ENCODE data around the gene RDM1. TPM values are rescaled to one million over a fixed set of nuclear protein-coding genes. Genes with fewer than 3 reads are reported as not detected.

The RDM1 gene
- total RNA-seq, 1 donor from 2014 or later, result not detected

GRCh38 chr17:35934760-35935159 lies 4.2 kb upstream of the RDM1 start:
- DNase-seq (ENCODE audit: low read depth in 2 of 2), result no peak

- peak in 1 of 2 donors; percentile 9 for DNase-seq (ENCODE audit: low read depth in 2 of 2)
Observed at GRCh38 chr17:35932586-35932985, 2.0 kb upstream of the RDM1 start.

DNA sequence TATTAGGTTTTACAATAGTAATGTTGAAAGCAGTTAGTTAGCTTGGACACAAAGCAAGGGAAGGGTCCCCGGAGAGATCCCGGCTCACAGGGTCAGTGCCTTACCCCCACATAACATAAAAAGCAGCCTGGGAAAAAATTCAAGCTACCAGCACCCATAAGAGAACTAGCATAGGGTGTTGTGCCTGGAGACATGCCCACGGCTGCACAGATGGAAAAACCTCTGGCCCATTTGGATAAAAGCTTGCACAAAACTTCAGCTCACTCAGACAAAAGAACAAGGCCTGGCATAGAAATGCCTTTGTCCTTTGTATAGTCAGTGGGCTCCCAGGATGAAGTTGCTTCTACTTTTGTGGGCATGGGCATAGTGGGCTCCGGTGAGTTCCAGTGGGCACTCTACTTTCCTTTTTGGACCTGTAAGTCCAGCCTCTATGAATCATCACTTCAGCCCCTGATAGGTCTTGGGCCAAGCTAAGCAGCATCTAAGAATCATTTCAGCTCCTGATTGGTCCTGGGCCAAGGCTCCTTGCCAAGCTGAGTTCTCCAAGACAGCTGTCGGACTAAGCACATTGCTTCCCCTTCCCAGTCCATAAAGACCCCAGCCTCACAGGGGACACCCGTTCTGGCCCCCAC lies 1.3 kb upstream of the RDM1 start:
- peak in 1 of 2 donors; percentile 14 for DNase-seq (ENCODE audit: low read depth in 2 of 2)

DNA sequence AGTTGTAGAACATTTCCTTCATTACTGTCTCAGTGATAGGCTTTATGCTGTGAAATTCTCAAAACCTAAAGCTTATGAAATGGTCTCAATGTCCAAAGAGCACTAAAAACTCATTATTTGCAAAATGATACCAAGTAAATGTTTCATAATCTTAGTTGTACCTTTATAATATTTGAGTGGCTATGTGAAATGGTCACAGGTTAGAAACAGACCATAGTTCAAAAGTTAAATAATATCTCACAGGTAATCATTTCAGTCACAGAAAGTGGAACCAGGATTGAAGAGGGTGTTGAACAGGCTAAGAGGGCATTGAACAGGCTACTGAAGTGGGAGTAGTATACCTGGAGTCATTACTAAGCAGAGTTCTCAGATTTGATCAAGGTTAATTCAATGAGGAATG lies 2.9 kb downstream of the RDM1 start:
- DNase-seq (ENCODE audit: low read depth in 2 of 2), result no peak

DNA sequence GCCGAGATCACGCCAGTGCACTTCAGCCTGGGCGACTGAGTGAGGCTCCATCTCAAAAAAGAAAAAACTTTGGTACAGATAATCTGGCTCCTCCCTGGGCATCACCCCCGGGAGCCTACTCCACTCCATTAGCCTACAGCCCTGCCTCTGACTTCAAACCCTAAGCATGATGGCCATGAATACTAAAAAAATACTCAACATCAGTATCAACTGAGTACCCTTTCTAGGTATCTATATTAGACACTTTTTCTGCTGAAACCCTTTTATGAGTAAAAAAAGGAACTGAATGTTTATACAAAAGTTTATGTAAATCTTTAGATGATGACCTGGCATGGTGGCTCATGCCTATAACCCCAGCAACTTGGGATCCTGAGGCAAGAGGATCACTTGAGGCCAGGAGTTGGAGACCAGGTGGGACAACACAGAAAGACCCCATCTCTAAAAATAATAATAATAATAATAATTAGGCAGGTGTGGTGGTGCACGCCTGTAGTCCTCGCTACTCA lies 6.9 kb downstream of the RDM1 start:
- DNase-seq (ENCODE audit: low read depth in 2 of 2), result no peak

DNA sequence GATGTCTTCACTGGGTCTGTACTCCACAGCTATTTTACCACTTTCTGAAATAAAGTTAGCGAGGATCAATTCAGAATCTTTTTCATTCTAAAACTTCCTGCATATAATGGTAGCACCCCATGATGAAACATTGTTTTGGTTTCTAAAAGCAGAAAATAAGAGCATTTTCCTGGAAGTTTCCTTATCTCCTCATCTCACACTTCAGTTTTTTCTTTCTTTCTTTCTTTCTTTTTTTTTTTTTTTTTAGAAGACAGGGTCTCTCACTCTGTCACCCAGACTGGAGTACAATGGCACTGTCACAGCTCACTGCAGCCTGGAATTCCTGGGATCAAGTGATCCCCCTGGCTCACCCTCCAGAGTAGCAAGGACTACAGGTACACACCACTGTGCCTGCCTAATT lies 10.3 kb downstream of the RDM1 start:
- no peak for DNase-seq (ENCODE audit: low read depth in 2 of 2)

DNA sequence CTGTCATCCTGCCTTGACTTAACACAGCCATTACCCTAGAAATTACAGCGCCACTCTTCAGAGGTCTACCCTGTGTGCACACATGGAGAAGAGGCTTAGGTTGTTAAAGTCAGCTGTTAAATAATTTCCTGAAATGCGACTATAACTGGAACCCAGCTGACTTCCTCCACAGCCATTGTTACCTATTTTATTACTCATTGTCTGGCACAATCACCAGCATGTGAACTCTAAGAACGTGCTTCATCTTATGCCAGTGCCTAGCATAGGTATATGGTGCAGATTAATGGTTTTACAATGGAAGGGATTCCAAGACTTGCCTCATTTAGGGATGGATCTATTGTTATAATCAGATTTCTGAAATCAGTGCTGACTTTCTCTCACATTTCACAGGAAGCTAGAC lies 11.9 kb downstream of the RDM1 start:
- peak; percentile 44 to 82 for DNase-seq (ENCODE audit: low read depth in 2 of 2)

GRCh38 chr17:35917519-35918213 lies 12.9 kb downstream of the RDM1 start:
- DNase-seq (ENCODE audit: low read depth in 2 of 2), result no peak

- DNase-seq (ENCODE audit: low read depth in 2 of 2), result no peak
Observed at GRCh38 chr17:35915153-35915964, 15.2 kb downstream of the RDM1 start.

DNA sequence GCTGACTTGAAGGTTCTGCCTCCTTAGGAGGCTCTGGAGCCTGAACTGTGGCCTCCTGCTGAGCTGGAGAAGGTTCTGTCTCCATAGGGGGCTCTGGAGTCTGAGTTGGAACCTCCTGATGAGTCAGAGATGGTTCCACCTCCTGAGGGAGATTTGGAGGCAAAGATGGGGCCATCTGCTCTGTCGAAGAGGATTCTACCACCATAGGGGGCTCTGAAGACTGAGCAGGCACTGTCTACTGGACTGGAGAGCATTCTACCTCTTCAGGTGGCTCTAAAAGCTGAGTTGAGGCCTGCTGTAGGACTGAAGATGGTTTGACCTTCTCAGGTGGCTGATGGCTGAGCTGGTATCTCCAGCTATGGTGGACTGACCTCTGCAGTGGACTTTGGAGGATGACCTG lies 16.2 kb downstream of the RDM1 start:
- DNase-seq (ENCODE audit: low read depth in 2 of 2), result no peak

GRCh38 chr17:35913609-35914008 lies 17.0 kb downstream of the RDM1 start:
- DNase-seq (ENCODE audit: low read depth in 2 of 2), result no peak

- DNase-seq (ENCODE audit: low read depth in 2 of 2), result no peak
Observed at GRCh38 chr17:35912942-35913341, 17.6 kb downstream of the RDM1 start.

DNA sequence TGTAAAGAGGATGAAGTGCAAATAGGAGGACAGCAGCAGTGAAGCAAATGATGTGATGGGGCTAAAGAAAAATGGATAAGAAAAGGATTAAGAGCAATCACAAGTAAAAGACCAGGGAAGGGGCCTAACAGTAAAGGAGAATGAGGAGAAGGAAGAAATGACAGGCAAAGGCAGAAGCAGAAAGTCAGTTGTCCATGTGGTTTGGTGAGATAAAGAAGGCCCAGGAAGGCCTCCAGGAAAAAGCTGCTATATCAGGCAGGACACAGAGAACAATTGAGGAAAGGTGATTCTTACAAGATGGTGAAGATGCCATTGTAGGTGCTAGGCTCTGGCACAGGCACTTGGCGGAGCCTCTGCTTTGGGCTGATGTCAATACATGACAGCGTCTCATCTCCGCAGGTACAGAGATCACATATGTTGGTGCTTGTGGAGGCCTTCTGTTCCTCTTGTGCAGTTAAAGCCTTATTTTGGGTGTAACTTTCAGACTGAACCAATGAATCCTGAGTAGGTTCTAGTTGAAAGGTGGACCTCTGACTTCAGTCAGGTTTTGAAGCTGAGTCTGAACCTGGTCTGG lies 18.1 kb downstream of the RDM1 start:
- no peak for DNase-seq (ENCODE audit: low read depth in 2 of 2)

- DNase-seq (ENCODE audit: low read depth in 2 of 2), result no peak
Observed at GRCh38 chr17:35909408-35909807, 21.2 kb downstream of the RDM1 start.

DNA sequence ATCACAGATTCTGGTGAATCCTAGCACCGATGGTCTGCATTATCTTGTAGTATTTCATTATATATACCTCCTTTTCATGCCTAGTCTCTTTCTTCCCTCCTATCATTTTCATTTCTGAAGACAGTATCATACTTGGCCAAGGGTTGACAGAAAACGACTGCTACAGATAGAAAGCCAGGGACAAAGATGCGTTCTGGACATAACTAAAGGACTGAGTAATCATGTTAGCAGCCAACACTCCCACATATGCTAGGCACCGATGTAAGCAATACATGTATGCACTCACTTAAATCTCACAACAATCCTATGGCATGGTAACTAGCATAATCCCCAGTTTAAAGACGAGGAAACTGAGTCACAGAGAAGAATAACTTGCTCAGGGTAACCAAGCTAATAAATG lies 22.9 kb downstream of the RDM1 start:
- no peak for DNase-seq (ENCODE audit: low read depth in 2 of 2)

GRCh38 chr17:35906926-35907637 lies 23.5 kb downstream of the RDM1 start:
- no peak for DNase-seq (ENCODE audit: low read depth in 2 of 2)

GRCh38 chr17:35906191-35906925 lies 24.2 kb downstream of the RDM1 start:
- no peak for DNase-seq (ENCODE audit: low read depth in 2 of 2)

DNA sequence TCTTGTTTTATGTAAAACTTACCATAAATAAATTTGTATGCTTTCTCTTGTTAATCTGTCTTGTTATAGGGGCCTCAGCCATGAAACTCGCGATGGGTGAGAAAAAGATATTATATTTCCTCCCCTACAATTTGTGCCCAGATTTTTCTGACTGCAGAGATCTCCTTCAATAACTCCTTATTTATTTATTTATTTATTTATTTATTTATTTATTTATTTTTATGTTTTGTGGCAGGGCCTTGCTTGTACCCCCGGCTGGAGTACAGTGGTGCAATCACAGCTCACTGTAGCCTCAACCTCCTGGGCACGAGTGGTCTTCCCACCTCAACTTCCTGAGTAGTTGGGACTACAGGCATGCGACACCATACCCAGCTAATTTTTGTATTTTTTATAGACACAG lies 27.1 kb downstream of the RDM1 start:
- DNase-seq (ENCODE audit: low read depth in 2 of 2), result no peak

DNA sequence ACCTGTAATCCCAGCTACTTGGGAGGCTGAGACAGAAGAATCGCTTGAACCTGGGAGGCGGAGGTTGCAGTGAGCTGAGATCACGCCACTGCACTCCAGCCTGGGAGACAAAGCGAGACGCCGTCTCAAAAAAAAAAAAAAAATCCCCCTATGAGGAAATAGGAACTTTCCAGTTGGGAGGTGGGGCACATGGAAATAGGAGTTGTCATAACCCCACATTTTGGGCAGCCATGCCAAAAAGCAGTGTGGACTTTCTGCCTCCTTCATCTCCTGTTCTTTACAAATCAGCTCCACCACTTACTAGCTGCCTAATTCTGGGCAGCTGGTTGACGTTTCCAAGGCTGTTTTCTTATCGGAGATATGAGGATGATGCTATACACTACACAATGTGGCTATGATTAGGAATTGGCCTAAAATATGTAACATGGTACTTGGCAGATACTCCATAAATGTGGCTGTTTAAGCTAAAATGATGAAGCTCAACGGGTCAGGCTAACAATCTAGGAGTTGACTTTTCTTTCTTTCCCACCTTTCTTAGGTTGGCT lies 28.9 kb downstream of the RDM1 start:
- DNase-seq (ENCODE audit: low read depth in 2 of 2), result no peak

GRCh38 chr17:35900708-35901480 lies 29.7 kb downstream of the RDM1 start:
- DNase-seq (ENCODE audit: low read depth in 2 of 2), result no peak
